HUES64 (cell line): ENCODE measurements around the gene MEF2A.
"Not testable (repeated sequence)": the region's sequence is repeated elsewhere in the genome, so short reads cannot be mapped to it uniquely, and the experiment has no call there.

Source experiments
- H3K27ac ChIP-seq: 2 replicates; pipeline ENCODE4 v1.7.0; 2013; ENCODE audit warnings: low read depth, low read length, inconsistent platforms
- H3K27me3 ChIP-seq: 2 replicates; pipeline ENCODE4 v1.6.1; 2013; ENCODE audit warnings: mild to moderate bottlenecking, low read length; ENCODE audit not compliant: insufficient read depth
- H3K36me3 ChIP-seq: 2 replicates; pipeline ENCODE4 v1.6.1; 2013; ENCODE audit warnings: mild to moderate bottlenecking, low read length; ENCODE audit not compliant: insufficient read depth
- H3K4me1 ChIP-seq: 2 replicates; pipeline ENCODE4 v1.6.1; 2013; ENCODE audit warnings: mild to moderate bottlenecking, low read length, moderate library complexity; ENCODE audit not compliant: insufficient read depth
- H3K4me3 ChIP-seq: 2 replicates; pipeline ENCODE4 v1.5.1; 2013; ENCODE audit warnings: mild to moderate bottlenecking, low read length, moderate library complexity
- H3K9ac ChIP-seq: 2 replicates; pipeline ENCODE4 v1.6.1; 2013; ENCODE audit warnings: mild to moderate bottlenecking, low read depth, low read length
- H3K9me3 ChIP-seq: 2 replicates; pipeline ENCODE4 v1.6.1; 2013; ENCODE audit warnings: low read depth, low read length; ENCODE audit not compliant: insufficient read depth
- WGBS: fragments of 150-250, 120-280 bp; methylation state at CpG from one replicate; pipeline ENCODE4 v1.1.7; 2013; ENCODE audit warnings: missing lambda C conversion rate; 5-methylcytosine and 5-hydroxymethylcytosine counted together

Gene MEF2A

GRCh38 chr15:99645951-99646350 lies 80.2 kb downstream of the MEF2A start:
- Histone ChIP-seq H3K36me3 (peaks cover 36% of the 10 kb centered on the region), H3K9ac (no peak overlapping the region), H3K4me3 (no peak overlapping the region), H3K4me1 (0 out of 2 replicates have a peak, but pooled peaks cover 5% of the 10 kb centered on the region), H3K27ac (no peak overlapping the region), H3K27me3 (no peaks in the 10 kb centered on the region), H3K9me3 (peaks cover 19% of the 10 kb centered on the region; the same call in 1 of the 2 replicates)

- no peak overlapping the region for H3K27ac ChIP-seq
- H3K4me3 ChIP-seq, result no peak overlapping the region
- H3K27me3 ChIP-seq, result no peaks in the 10 kb centered on the region
- no peaks in the 10 kb centered on the region; the same call in 1 of the 2 replicates for H3K4me1 ChIP-seq
- no peak overlapping the region for H3K9ac ChIP-seq
- WGBS, result 92% methylated on average over 6 of the region's 6 CpGs
- H3K9me3 ChIP-seq, result peaks cover 11% of the 10 kb centered on the region; the same call in 1 of the 2 replicates
- peaks cover 27% of the 10 kb centered on the region for H3K36me3 ChIP-seq
Measured at GRCh38 chr15:99651023-99651807, 85.4 kb downstream of the MEF2A start.

GRCh38 chr15:99656205-99656604 lies 90.4 kb downstream of the MEF2A start:
- peaks cover 5% of the 10 kb centered on the region for H3K36me3 ChIP-seq
- WGBS, result 100% methylated on average over 1 of the region's 1 CpG
- H3K27ac ChIP-seq, result no peak overlapping the region
- H3K27me3 ChIP-seq, result no peaks in the 10 kb centered on the region
- no peak overlapping the region for H3K9ac ChIP-seq
- H3K4me3 ChIP-seq, result no peak overlapping the region
- no peaks in the 10 kb centered on the region for H3K9me3 ChIP-seq
- no peaks in the 10 kb centered on the region; the same call in 1 of the 2 replicates for H3K4me1 ChIP-seq

GRCh38 chr15:99657996-99658395 lies 92.2 kb downstream of the MEF2A start:
- H3K4me3 ChIP-seq, result no peak overlapping the region
- H3K27me3 ChIP-seq, result no peaks in the 10 kb centered on the region
- WGBS, result 96% methylated on average over 2 of the region's 2 CpGs
- no peaks in the 10 kb centered on the region for H3K36me3 ChIP-seq
- H3K27ac ChIP-seq, result no peak overlapping the region
- no peaks in the 10 kb centered on the region for H3K4me1 ChIP-seq
- no peaks in the 10 kb centered on the region for H3K9me3 ChIP-seq
- H3K9ac ChIP-seq, result no peak overlapping the region

- Histone ChIP-seq H3K9ac (no peak overlapping the region), H3K4me1 (no peaks in the 10 kb centered on the region), H3K27ac (no peak overlapping the region), H3K4me3 (no peak overlapping the region), H3K9me3 (no peaks in the 10 kb centered on the region), H3K27me3 (no peaks in the 10 kb centered on the region), H3K36me3 (no peaks in the 10 kb centered on the region; the same call in 1 of the 2 replicates)
- WGBS, result 95% methylated on average over 2 of the region's 2 CpGs
Measured at GRCh38 chr15:99662903-99663302, 97.1 kb downstream of the MEF2A start.

GRCh38 chr15:99666073-99666472 lies 100.3 kb downstream of the MEF2A start:
- not testable (repeated sequence) for H3K4me3 ChIP-seq, H3K4me1 ChIP-seq, H3K9ac ChIP-seq, H3K27ac ChIP-seq, H3K9me3 ChIP-seq, H3K27me3 ChIP-seq, H3K36me3 ChIP-seq
- 97% methylated on average over 6 of the region's 6 CpGs for WGBS

- H3K36me3 ChIP-seq, result peaks cover 24% of the 10 kb centered on the region
- H3K27ac ChIP-seq, result no peak overlapping the region
- WGBS, result 96% methylated on average over 2 of the region's 2 CpGs
- no peak overlapping the region for H3K4me3 ChIP-seq
- H3K4me1 ChIP-seq, result no peaks in the 10 kb centered on the region
- H3K9me3 ChIP-seq, result no peaks in the 10 kb centered on the region
- no peak overlapping the region for H3K9ac ChIP-seq
- H3K27me3 ChIP-seq, result no peaks in the 10 kb centered on the region
Measured at GRCh38 chr15:99668533-99669182, 102.9 kb downstream of the MEF2A start.

GRCh38 chr15:99669250-99669649 lies 103.5 kb downstream of the MEF2A start:
- no CpG with 5 or more reads among the region's 1 CpG for WGBS

GRCh38 chr15:99671926-99672635 lies 106.3 kb downstream of the MEF2A start:
- no peak overlapping the region for H3K4me3 ChIP-seq
- no peaks in the 10 kb centered on the region for H3K27me3 ChIP-seq
- H3K9ac ChIP-seq, result no peak overlapping the region
- H3K27ac ChIP-seq, result no peak overlapping the region
- WGBS, result 92% methylated on average over 1 of the region's 2 CpGs
- H3K36me3 ChIP-seq, result peaks cover 52% of the 10 kb centered on the region
- H3K4me1 ChIP-seq, result no peaks in the 10 kb centered on the region
- no peaks in the 10 kb centered on the region for H3K9me3 ChIP-seq

More at GRCh38 chr15:99669250-99669649, 103.5 kb downstream of the MEF2A start:
- Histone ChIP-seq H3K4me1 (no peaks in the 10 kb centered on the region), H3K27ac (no peak overlapping the region), H3K9me3 (no peaks in the 10 kb centered on the region), H3K27me3 (no peaks in the 10 kb centered on the region), H3K4me3 (no peak overlapping the region), H3K36me3 (peaks cover 30% of the 10 kb centered on the region), H3K9ac (no peak overlapping the region)

- Histone ChIP-seq H3K27ac (no peak overlapping the region), H3K4me3 (no peak overlapping the region), H3K36me3 (peaks cover 59% of the 10 kb centered on the region), H3K4me1 (no peaks in the 10 kb centered on the region), H3K9ac (no peak overlapping the region), H3K27me3 (no peaks in the 10 kb centered on the region), H3K9me3 (no peaks in the 10 kb centered on the region)
- no CpG with 5 or more reads among the region's 1 CpG for WGBS
Measured at GRCh38 chr15:99673111-99673510, 107.3 kb downstream of the MEF2A start.

GRCh38 chr15:99674279-99674678 lies 108.5 kb downstream of the MEF2A start:
- H3K27me3 ChIP-seq, result no peaks in the 10 kb centered on the region
- 93% methylated on average over 2 of the region's 2 CpGs for WGBS
- H3K4me3 ChIP-seq, result no peak overlapping the region
- no peaks in the 10 kb centered on the region for H3K9me3 ChIP-seq
- H3K36me3 ChIP-seq, result peaks cover 71% of the 10 kb centered on the region
- no peak overlapping the region for H3K27ac ChIP-seq
- no peak overlapping the region for H3K9ac ChIP-seq
- H3K4me1 ChIP-seq, result no peaks in the 10 kb centered on the region
